Cardiac fibroblast (primary cell): ENCODE data around the gene PRKCA.
A peak's percentile ranks its signal among the peaks of the same experiment; 100 is the strongest.

ENCODE experiments used
- DNase-seq, 2 donors: peaks; one replicate each; pipeline versions ENCODE4 v3.0.0 to v3.0.0-alpha.2; 2010; ENCODE audit warnings: low read depth in 2 of 2
- H3K4me3 ChIP-seq, 2 donors: replicated peaks in 1 of 2; 1 replicate in 1 of 2; 2 replicates in 1 of 2; pipeline ENCODE4 v1.5.1; 2011; ENCODE audit warnings: low read depth in 2 of 2, low read length in 2 of 2, mild to moderate bottlenecking in 2 of 2, moderate library complexity in 1 of 2
- CTCF ChIP-seq: IDR thresholded peaks from one replicate; pipeline ENCODE4 v1.5.1; 2011; ENCODE audit warnings: low read depth, mild to moderate bottlenecking, low read length, inconsistent platforms

Gene PRKCA

GRCh38 chr17:66415366-66416206 is 113.2 kb downstream of the PRKCA start:
- no peak for TF ChIP-seq CTCF
- no peak for DNase-seq
- no peak overlapping the region for H3K4me3 ChIP-seq

DNA sequence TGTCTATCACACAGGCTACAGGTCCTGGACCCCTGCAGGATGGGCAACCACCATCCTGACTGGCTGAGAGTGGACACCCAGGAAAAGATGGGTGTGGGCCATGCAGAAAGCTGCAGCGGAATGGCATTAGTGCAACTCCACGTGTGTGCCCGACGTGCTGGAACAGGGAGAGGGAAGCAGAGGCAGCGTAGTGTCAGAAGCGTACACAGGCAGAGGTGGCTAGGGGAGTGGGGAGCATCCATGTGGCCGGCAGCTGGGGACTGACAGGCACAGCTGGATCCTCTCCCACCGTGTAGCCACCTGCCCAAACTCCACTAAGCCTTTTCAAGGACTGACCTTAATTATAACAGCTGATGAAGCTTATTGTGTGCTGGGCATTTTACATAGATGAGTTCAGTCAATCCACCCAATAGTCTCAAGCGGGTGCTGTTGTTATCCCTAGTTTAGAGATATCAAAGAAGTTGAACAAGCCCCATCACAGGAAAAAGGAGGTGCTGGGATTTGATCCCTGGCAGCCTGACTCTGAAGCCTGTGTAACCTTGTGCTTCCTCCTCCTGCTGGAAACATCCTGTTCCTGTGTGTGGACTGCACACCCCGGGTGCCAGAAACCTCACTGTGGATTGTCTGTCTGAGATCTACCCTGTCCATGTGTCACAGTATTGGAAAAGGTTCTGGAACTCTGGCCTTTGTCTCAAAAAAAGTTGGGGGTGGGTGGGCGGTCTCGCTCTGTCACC is 114.0 kb downstream of the PRKCA start:
- TF ChIP-seq CTCF, result no peak
- DNase-seq, result no peak
- no peak overlapping the region for H3K4me3 ChIP-seq

DNA sequence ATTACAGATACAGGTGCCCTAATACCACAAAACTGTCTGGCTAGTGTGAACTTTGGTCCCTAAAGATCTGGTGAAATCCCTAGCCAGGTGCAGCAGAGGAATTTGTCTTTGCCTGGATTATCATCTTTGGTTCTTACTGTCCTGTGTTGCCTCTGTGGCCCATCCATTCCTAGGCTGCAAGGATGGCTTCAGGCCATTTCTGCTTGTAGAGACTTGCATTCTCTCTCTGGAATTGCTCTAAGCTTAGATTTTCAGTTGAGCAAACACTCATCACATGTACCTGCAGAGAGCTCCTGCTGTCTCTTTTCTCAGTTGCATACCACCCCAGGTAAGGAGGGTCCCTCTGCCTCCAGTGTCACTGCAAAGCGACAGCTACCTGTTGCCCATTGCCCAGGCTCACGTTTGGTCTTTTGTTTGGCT is 114.9 kb downstream of the PRKCA start:
- DNase-seq, result no peak
- H3K4me3 ChIP-seq, result no peak overlapping the region
- TF ChIP-seq CTCF, result no peak

GRCh38 chr17:66420961-66421371 is 118.6 kb downstream of the PRKCA start:
- H3K4me3 ChIP-seq, result no peak overlapping the region
- TF ChIP-seq CTCF, result no peak
- DNase-seq, result peak; percentile 78 to 91

DNA sequence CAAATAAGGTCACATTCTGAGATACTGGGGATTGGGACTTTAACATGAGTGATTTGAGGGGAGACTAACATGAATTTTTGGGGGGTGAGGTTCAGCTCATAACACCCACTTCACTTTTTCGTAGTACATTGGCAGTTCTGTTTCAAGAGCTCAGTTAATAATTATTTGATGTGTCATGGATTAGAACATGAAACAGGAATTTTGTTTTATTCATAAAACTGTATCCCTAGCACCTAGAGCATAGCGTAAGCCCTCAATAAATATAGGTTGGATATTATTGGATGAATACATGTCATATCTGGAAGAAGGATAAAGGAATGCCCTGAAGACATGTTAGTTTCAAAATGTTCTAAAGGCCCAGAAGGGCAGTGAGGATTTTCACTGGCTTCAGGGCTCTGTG is 119.8 kb downstream of the PRKCA start:
- peak in 1 of 2 donors; percentile 46 for DNase-seq
- TF ChIP-seq CTCF, result no peak
- no peak overlapping the region for H3K4me3 ChIP-seq

GRCh38 chr17:66423056-66423955 is 120.9 kb downstream of the PRKCA start:
- no peak overlapping the region for H3K4me3 ChIP-seq
- no peak for TF ChIP-seq CTCF
- no peak for DNase-seq
